Skeletal muscle satellite cell (primary cell): ENCODE results near the gene PRPS2.
A peak's percentile ranks its signal among the peaks of the same experiment; 100 is the strongest.

Source experiments
- H3K27me3 ChIP-seq: 2 replicates; pipeline ENCODE4 v1.7.0; 2013; ENCODE audit warnings: low read length; ENCODE audit not compliant: control insufficient read depth, insufficient read depth
- H3K36me3 ChIP-seq: 2 replicates; pipeline ENCODE4 v1.7.0; 2013; ENCODE audit warnings: mild to moderate bottlenecking, control low read depth, low read length; ENCODE audit not compliant: insufficient read depth
- H3K4me1 ChIP-seq: 2 replicates; pipeline ENCODE4 v1.7.0; 2013; ENCODE audit warnings: low read length; ENCODE audit not compliant: control insufficient read depth, insufficient read depth
- H3K4me2 ChIP-seq: 2 replicates; pipeline ENCODE4 v1.7.0; 2013; ENCODE audit warnings: mild to moderate bottlenecking, low read length
- H3K4me3 ChIP-seq: 2 replicates; pipeline ENCODE4 v1.7.0; 2013; ENCODE audit warnings: low read length
- H3K9ac ChIP-seq: 2 replicates; pipeline ENCODE4 v1.7.0; 2013; ENCODE audit warnings: mild to moderate bottlenecking, low read depth, low read length, moderate library complexity
- H3K9me3 ChIP-seq: replicated peaks from 2 replicates; pipeline ENCODE4 v1.7.0; 2013; ENCODE audit warnings: mild to moderate bottlenecking, control low read depth, low read length

Gene PRPS2

DNA sequence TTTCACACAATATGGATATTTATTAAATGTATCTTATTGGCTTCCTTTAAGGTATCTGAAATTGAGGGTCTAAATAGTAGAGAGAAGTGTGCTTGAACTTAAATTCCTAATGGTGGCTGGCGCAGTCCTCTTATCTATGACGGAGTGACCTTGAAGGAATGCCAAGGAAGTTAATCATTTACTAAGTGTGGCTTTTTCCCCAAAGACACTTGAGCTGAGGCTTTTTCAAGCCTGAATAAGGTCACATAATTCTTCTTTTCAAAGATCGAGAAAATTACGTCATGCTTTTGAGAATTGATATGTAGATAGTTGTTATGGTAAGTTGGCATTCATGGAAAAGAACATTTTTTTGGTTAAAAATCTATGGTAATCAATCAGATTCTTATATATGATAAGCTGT, 11.7 kb upstream of the PRPS2 start:
- H3K36me3 ChIP-seq, result no peaks in the 10 kb centered on the region

DNA sequence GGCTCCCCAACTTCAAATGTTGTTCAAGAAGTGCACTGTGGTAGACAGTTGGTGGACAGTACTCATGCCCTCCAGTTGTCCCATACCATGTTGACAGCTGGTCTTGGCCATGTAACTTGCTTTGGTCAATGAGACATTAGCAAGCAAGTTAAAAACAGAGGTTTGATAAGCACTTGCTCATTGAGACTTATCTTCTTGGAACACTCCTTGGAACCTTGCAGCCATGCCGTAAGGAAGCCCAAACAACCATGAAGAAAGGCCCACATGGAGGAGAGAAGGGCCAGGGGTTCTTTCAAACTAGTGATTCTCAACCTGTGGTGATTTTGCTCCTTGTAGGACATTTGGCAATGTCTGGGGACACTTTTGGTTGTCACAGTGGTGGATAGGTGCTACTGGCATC, 2.6 kb upstream of the PRPS2 start:
- Histone ChIP-seq H3K4me3 (no peak overlapping the region), H3K36me3 (no peaks in the 10 kb centered on the region), H3K4me2 (no peak overlapping the region), H3K9me3 (no peaks in the 10 kb centered on the region), H3K4me1 (no peaks in the 10 kb centered on the region), H3K9ac (no peak overlapping the region), H3K27me3 (no peaks in the 10 kb centered on the region)

More for the DNA sequence above, 11.7 kb upstream of the PRPS2 start:
- Histone ChIP-seq H3K4me1 (no peaks in the 10 kb centered on the region), H3K9ac (no peak overlapping the region), H3K4me2 (no peak overlapping the region), H3K9me3 (no peaks in the 10 kb centered on the region), H3K4me3 (no peak overlapping the region), H3K27me3 (no peaks in the 10 kb centered on the region)

DNA sequence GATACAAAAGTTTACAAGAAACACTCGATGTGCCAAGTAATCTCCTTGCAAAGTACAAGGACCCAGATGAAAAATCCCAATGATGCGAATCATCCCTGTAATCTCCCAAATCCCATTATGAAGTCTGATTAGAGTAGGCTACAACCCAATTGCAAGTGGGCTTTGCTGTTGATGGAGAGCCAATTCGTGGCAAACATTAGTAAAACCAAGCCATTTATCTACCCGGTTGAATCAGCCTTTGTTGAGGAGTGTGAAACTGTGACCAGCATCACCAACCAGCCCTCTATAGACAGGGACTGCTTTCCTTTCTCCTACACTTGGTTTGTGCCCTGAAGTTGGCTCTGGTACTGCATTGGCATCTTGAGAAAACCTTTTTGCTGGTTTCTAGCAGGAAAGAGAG, 1.2 kb upstream of the PRPS2 start:
- Histone ChIP-seq H3K9me3 (no peaks in the 10 kb centered on the region), H3K4me3 (no peak overlapping the region), H3K9ac (no peak overlapping the region), H3K36me3 (no peaks in the 10 kb centered on the region), H3K4me2 (no peak overlapping the region), H3K27me3 (no peaks in the 10 kb centered on the region), H3K4me1 (no peaks in the 10 kb centered on the region)

DNA sequence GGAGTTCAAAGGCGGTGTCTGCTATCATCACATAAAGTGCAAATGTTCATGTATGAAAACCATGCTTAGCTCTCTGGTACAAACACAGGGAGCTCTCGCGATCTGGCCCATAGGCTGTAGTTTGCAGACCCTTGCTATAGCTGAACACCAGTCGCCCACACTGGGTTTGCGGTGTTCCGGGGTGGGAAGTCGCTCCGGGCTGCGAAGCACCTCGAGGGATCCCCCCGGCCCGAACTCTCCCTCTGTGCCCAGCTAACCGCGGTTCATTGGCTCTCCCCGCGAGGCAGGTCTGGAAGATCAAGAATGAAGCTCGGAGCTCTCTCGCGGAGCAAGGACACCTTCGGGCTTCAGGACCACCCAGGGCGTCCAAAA, 341 bp upstream of the PRPS2 start:
- Histone ChIP-seq H3K9ac (no peak overlapping the region), H3K36me3 (no peaks in the 10 kb centered on the region), H3K4me1 (no peaks in the 10 kb centered on the region), H3K4me2 (peak overlapping the region; percentile 82), H3K4me3 (peak overlapping the region; percentile 84), H3K9me3 (no peaks in the 10 kb centered on the region), H3K27me3 (no peaks in the 10 kb centered on the region)

DNA sequence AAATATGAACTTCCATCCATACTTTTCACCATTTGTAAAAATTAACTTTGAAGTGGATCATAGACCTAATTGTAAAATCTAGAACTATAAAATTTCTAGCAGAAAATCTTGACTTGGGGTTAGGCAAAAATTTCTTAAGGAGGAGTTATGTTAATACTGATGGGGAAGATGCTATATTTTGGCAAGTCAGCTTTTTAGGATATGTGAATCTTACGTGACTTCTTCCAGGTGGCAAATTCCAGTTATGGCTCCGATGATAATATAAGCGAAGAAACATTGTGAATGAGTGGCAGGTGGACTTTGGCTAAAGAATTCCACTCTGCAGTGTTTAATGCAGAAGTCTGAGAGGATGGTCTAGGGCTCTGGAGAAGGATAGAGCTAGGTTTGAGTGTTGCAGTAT, 1.5 kb downstream of the PRPS2 start:
- H3K4me1 ChIP-seq, result no peaks in the 10 kb centered on the region
- no peak overlapping the region for H3K9ac ChIP-seq
- H3K9me3 ChIP-seq, result no peaks in the 10 kb centered on the region
- H3K27me3 ChIP-seq, result no peaks in the 10 kb centered on the region
- no peaks in the 10 kb centered on the region for H3K36me3 ChIP-seq
- H3K4me3 ChIP-seq, result no peak overlapping the region
- H3K4me2 ChIP-seq, result no peak overlapping the region

DNA sequence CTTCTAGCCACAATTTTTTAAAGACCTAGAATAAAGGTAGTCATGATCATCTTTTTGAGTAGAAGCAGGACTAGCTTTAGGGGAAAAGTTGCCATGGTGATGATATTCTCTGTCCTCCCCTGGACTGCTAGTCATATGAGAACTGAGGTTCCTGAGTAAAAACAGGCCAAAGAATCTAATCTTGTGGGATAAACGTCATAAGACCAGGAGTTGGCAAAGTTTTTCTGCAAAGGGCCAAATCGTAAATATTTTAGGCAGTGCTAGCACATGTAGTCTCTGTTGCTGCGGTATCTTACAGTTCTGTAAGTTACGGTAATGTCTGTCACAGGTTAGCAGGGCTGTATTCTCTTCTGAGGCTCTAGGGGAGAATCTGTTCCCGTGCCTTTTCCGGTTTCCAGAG, 3.4 kb downstream of the PRPS2 start:
- no peaks in the 10 kb centered on the region for H3K9me3 ChIP-seq
- no peak overlapping the region for H3K4me3 ChIP-seq
- H3K4me1 ChIP-seq, result no peaks in the 10 kb centered on the region
- no peaks in the 10 kb centered on the region for H3K36me3 ChIP-seq
- H3K4me2 ChIP-seq, result no peak overlapping the region
- H3K27me3 ChIP-seq, result no peaks in the 10 kb centered on the region
- H3K9ac ChIP-seq, result no peak overlapping the region

DNA sequence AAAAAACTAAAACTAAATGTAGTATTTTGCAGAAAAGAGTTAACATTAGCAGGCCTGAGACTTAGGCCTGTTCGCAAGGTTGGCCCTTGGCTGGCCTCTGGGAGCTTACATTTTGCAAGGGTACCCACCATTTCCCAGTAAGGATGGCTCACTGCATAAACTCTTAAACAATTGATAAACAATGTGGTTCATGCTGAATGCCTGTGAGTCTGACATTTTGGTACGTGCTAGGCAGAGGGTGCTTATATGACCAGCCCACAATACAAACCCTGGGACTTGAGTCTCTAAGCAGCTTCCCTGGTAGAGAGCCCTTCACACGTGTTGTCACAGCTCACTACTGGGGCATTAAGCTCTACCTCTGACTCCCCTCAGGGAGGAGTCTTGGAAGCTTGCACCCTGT, 7.4 kb downstream of the PRPS2 start:
- no peak overlapping the region for H3K4me3 ChIP-seq
- H3K36me3 ChIP-seq, result no peaks in the 10 kb centered on the region

DNA sequence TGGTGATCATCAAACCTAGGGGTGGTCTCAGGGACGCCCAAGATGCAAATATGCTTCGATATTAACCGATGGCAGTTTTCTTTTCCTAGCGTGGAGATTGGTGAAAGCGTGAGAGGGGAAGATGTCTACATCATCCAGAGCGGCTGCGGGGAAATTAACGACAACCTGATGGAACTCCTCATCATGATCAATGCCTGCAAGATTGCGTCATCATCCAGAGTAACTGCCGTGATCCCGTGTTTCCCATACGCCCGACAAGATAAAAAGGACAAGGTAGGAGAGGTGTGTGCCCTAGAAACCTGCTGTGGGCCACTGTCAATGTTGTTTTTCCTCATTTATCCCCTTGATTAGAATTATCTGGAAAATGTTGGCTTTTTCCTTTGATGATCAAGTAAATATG, 7.9 kb downstream of the PRPS2 start:
- H3K9me3 ChIP-seq, result no peaks in the 10 kb centered on the region
- no peaks in the 10 kb centered on the region for H3K27me3 ChIP-seq
- no peak overlapping the region for H3K4me2 ChIP-seq
- H3K4me1 ChIP-seq, result no peaks in the 10 kb centered on the region
- H3K4me3 ChIP-seq, result no peak overlapping the region
- H3K36me3 ChIP-seq, result no peaks in the 10 kb centered on the region
- H3K9ac ChIP-seq, result no peak overlapping the region

More for the DNA sequence above, 7.4 kb downstream of the PRPS2 start:
- no peak overlapping the region for H3K9ac ChIP-seq
- no peaks in the 10 kb centered on the region for H3K4me1 ChIP-seq
- no peak overlapping the region for H3K4me2 ChIP-seq
- no peaks in the 10 kb centered on the region for H3K27me3 ChIP-seq
- no peaks in the 10 kb centered on the region for H3K9me3 ChIP-seq

DNA sequence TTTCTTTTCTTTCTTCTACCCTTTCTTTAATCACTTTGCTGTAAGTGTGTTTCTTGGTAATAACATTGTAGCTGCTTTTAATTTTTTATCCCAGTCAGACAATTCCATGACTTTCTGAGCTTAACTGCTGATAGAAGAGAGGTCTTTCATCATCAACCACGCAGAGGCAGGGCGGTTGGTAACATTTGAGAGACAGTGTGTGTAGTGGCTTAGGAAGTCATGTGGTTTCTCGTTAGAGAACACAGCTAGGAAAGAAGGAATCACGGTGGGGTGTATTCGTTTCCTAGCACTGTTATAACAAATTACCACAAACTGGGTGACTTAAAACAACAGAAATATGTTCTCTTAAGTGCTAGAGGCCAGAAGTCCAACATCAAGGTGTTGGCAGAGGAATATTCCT, 11.5 kb downstream of the PRPS2 start:
- no peaks in the 10 kb centered on the region for H3K27me3 ChIP-seq
- H3K36me3 ChIP-seq, result no peaks in the 10 kb centered on the region
- no peaks in the 10 kb centered on the region for H3K4me1 ChIP-seq

DNA sequence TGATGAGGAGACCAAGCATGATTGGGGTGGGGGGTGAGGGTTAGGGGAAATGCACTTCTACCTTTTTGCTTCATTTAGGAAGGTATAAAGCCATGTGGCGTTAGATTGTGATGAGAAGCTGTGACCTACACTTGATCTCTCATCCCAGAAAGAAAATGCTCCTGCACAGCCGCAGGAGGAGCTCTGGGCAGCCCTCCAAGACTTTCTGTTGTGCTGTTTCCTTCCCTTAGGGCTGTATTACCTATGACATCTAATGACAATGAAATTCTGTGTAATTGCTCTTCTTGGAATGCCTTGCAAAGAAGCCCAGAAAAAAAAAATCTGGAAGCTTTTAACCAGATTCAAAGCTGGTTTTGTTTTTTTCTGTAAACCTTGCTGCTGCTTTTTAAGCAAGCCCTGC, 13.4 kb downstream of the PRPS2 start:
- Histone ChIP-seq H3K27me3 (no peaks in the 10 kb centered on the region), H3K4me3 (no peak overlapping the region), H3K9me3 (no peaks in the 10 kb centered on the region), H3K4me2 (no peak overlapping the region), H3K9ac (no peak overlapping the region), H3K4me1 (no peaks in the 10 kb centered on the region), H3K36me3 (no peaks in the 10 kb centered on the region)

More for the DNA sequence above, 11.5 kb downstream of the PRPS2 start:
- H3K4me2 ChIP-seq, result no peak overlapping the region
- H3K9me3 ChIP-seq, result no peaks in the 10 kb centered on the region
- H3K4me3 ChIP-seq, result no peak overlapping the region
- H3K9ac ChIP-seq, result no peak overlapping the region

DNA sequence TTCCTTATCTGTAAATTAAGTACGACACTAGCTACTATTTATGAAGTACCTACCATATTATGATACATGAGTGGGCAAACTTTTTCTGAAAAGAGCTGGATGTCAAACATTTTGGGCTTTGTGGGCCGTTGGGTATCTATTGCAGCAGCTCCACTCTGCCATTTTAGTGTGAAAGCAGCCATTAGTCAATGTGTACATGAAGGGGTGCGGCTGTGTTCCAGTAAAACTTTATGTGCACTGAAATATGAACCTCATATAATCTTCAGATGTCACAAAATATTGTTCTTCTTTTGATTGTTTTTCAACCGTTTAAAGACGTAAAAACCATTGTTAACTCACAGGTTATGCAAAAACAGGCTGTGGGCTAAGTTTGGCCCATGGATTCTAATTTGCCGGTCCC, 14.1 kb downstream of the PRPS2 start:
- Histone ChIP-seq H3K4me3 (no peak overlapping the region), H3K4me1 (no peaks in the 10 kb centered on the region), H3K4me2 (no peak overlapping the region), H3K27me3 (no peaks in the 10 kb centered on the region), H3K36me3 (no peaks in the 10 kb centered on the region), H3K9ac (no peak overlapping the region), H3K9me3 (no peaks in the 10 kb centered on the region)

DNA sequence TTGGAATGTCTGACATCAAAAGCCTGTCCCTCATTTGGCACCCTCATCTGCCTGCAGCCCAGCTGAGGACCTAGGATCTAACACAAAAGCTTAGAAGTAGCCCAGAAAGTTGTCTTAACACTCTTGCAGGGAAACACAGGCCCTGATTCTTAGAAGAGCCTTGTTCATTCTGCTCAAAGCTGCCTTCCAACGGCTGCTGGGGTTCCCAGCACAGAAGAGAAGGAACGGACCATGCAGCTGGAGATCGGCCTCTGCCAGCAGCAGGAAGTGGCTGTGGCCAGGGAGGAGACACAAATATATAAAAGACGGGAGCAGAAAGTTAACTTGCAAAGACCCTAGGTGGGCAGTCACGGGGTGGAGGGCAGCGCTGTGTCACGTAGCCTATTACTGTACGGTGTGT, 20.4 kb downstream of the PRPS2 start:
- Histone ChIP-seq H3K36me3 (no peaks in the 10 kb centered on the region), H3K4me2 (no peak overlapping the region), H3K4me3 (no peak overlapping the region), H3K9ac (no peak overlapping the region), H3K9me3 (no peaks in the 10 kb centered on the region), H3K27me3 (no peaks in the 10 kb centered on the region), H3K4me1 (no peaks in the 10 kb centered on the region)
